ENCODE results near the gene SHISA2.

SHISA2 gene

GRCh38 chr13:26038931-26039475 is 12.8 kb downstream of the SHISA2 start (continued):
- TF ChIP-seq ZNF501 (tag by site-specific recombination; IDR thresholded peaks at IDR 0.05) (no peak), ZNF266 (tag by site-specific recombination; IDR thresholded peaks at IDR 0.05; ENCODE audit: low read depth) (no peak), ZNF488 (tag by site-specific recombination; IDR thresholded peaks at IDR 0.05) (no peak), ZNF621 (tag by site-specific recombination; IDR thresholded peaks at IDR 0.05) (no peak), ZNF239 (tag by site-specific recombination; IDR thresholded peaks at IDR 0.05) (no peak), RBAK (tag by site-specific recombination; IDR thresholded peaks at IDR 0.05) (no peak)

GRCh38 chr13:26037302-26037701 is 14.5 kb downstream of the SHISA2 start:
- H3K4me1 ChIP-seq (ENCODE audit: control insufficient read depth, insufficient read depth, low read length) = no peaks in the 10 kb centered on the region
- H3K4me3 ChIP-seq (ENCODE audit: low read depth, low read length) = no peak overlapping the region
- no peaks in the 10 kb centered on the region for H3K36me3 ChIP-seq (ENCODE audit: control insufficient read depth in 2 of 2, insufficient read depth in 1 of 2, low read length in 2 of 2)
- TF ChIP-seq ZNF324 (tag by site-specific recombination; IDR thresholded peaks at IDR 0.05) (no peak), ZNF704 (tag by site-specific recombination; IDR thresholded peaks at IDR 0.05) (no peak), ZNF114 (tag by site-specific recombination; IDR thresholded peaks at IDR 0.05) (no peak), ZNF404 (tag by site-specific recombination; IDR thresholded peaks at IDR 0.05) (no peak), ZNF239 (tag by site-specific recombination; IDR thresholded peaks at IDR 0.05) (no peak), ZNF621 (tag by site-specific recombination; IDR thresholded peaks at IDR 0.05) (no peak), ZNF660 (tag by site-specific recombination; IDR thresholded peaks at IDR 0.05) (no peak), HOXA7 (CRISPR knock-in tag; IDR thresholded peaks at IDR 0.05; ENCODE audit: borderline replicate concordance) (no peak), PRDM10 (tag by site-specific recombination; IDR thresholded peaks at IDR 0.05) (no peak), REPIN1 (tag by site-specific recombination; IDR thresholded peaks at IDR 0.05; ENCODE audit: low read depth) (no peak), ZNF155 (tag by site-specific recombination; IDR thresholded peaks at IDR 0.05) (no peak), ZNF791 (tag by site-specific recombination; IDR thresholded peaks at IDR 0.05) (no peak), BCL11B (tag by site-specific recombination; IDR thresholded peaks at IDR 0.05; ENCODE audit: low read depth) (no peak), ZIC2 (tag by site-specific recombination; IDR thresholded peaks at IDR 0.05) (no peak), ZNF138 (tag by site-specific recombination; IDR thresholded peaks at IDR 0.05; ENCODE audit: borderline replicate concordance) (no peak)
- H3K9me3 ChIP-seq (ENCODE audit: control insufficient read depth, insufficient read depth, low read depth, low read length) = no peaks in the 10 kb centered on the region
- POLR2A ChIA-PET = interaction anchor here (1.2 kb wide), 1 partner anchor 14 kb away, joined by 4 read pairs; the partner anchor contains the start of gene SHISA2
- H3K27ac ChIP-seq (ENCODE audit: extremely low read depth, low read depth, low read length) = no peak overlapping the region
- CTCF ChIA-PET = interaction anchor here (0.6 to 1.2 kb wide), 9 partner anchors 8 to 323 kb away, joined by 3 to 8 read pairs (median 4); no protein-coding TSS in a partner anchor

- H3K27ac ChIP-seq (ENCODE audit: extremely low read depth, low read depth, low read length) = no peak overlapping the region
- ChIA-PET CTCF (interaction anchor here (0.6 to 1.2 kb wide), 3 partner anchors 17 to 817 kb away, joined by 3 to 6 read pairs (median 3); no protein-coding TSS in a partner anchor), POLR2A (interaction anchor here (1.2 kb wide), 1 partner anchor 15 kb away, joined by 4 read pairs; the partner anchor contains the start of gene SHISA2)
- H3K4me3 ChIP-seq (ENCODE audit: low read depth, low read length) = no peak overlapping the region
- no peaks in the 10 kb centered on the region for H3K4me1 ChIP-seq (ENCODE audit: control insufficient read depth, insufficient read depth, low read length)
- TF ChIP-seq ZNF324 (tag by site-specific recombination; IDR thresholded peaks at IDR 0.05) (no peak), SALL2 (tag by site-specific recombination; IDR thresholded peaks at IDR 0.05; ENCODE audit: borderline replicate concordance) (no peak)
- no peaks in the 10 kb centered on the region for H3K9me3 ChIP-seq (ENCODE audit: control insufficient read depth, insufficient read depth, low read depth, low read length)
- no peaks in the 10 kb centered on the region for H3K36me3 ChIP-seq (ENCODE audit: control insufficient read depth in 2 of 2, insufficient read depth in 1 of 2, low read length in 2 of 2)
Observed at GRCh38 chr13:26036383-26036782, 15.4 kb downstream of the SHISA2 start.

Measured in HEK293 (cell line).